SK-N-SH treated with all-trans-retinoic acid at 6 μM for 48 hours (cell line): ENCODE measurements around the gene PPP1R1A.

Experiments
- ATAC-seq: fragments of 200-7000 bp; cut with Tn5 transposase; 3 replicates; pipeline ENCODE4 v1.9.1; 2020; ENCODE audit warnings: mild to moderate bottlenecking, moderate library complexity
- ARNTL ChIP-seq: fragments of 450-650 bp; formaldehyde crosslinking; IDR thresholded peaks from 2 replicates; pipeline ENCODE4 v1.5.0; 2020; ENCODE audit warnings: low read depth, mild to moderate bottlenecking, moderate library complexity, borderline replicate concordance
- BACH2 ChIP-seq: fragments of 250-450 bp; sonication (Bioruptor Pico); IDR thresholded peaks from 2 replicates; pipeline ENCODE4 v1.9.0; 2021; ENCODE audit warnings: mild to moderate bottlenecking, borderline replicate concordance
- CSDC2 ChIP-seq: fragments of 250-450 bp; sonication (Bioruptor Pico); IDR thresholded peaks from 2 replicates; pipeline ENCODE4 v1.5.0; 2020; ENCODE audit warnings: mild to moderate bottlenecking, moderate library complexity
- CSRNP3 ChIP-seq: fragments of 250-450 bp; sonication (Bioruptor Pico); IDR thresholded peaks from 2 replicates; pipeline ENCODE4 v1.5.1; 2021; ENCODE audit warnings: mild to moderate bottlenecking, moderate library complexity
- ESRRG ChIP-seq: fragments of 250-450 bp; sonication (Bioruptor Pico); IDR thresholded peaks from 2 replicates; pipeline ENCODE4 v1.6.1; 2021; ENCODE audit warnings: mild to moderate bottlenecking
- GLIS3 ChIP-seq: fragments of 250-450 bp; sonication (Bioruptor Pico); IDR thresholded peaks from 2 replicates; pipeline ENCODE4 v1.5.0; 2020; ENCODE audit warnings: mild to moderate bottlenecking, moderate library complexity
- ISL1 ChIP-seq: fragments of 250-450 bp; sonication (Bioruptor Pico); IDR thresholded peaks from 2 replicates; pipeline ENCODE4 v2.1.2; 2022; ENCODE audit warnings: mild to moderate bottlenecking, moderate library complexity
- OSR1 ChIP-seq: fragments of 250-450 bp; sonication (Bioruptor Pico); IDR thresholded peaks from 2 replicates; pipeline ENCODE4 v1.8.0; 2022; ENCODE audit warnings: moderate library complexity, mild to moderate bottlenecking, inconsistent platforms
- PPARA ChIP-seq: fragments of 250-450 bp; sonication (Bioruptor Pico); IDR thresholded peaks from 2 replicates; pipeline ENCODE4 v1.5.0; 2020; ENCODE audit warnings: mild to moderate bottlenecking, borderline replicate concordance
- RARB ChIP-seq: fragments of 250-450 bp; sonication (Bioruptor Pico); IDR thresholded peaks from 2 replicates; pipeline ENCODE4 v1.8.0; 2021; ENCODE audit warnings: mild to moderate bottlenecking, moderate library complexity
- SNAI2 ChIP-seq: fragments of 250-450 bp; sonication (Bioruptor Pico); IDR thresholded peaks from 2 replicates; pipeline ENCODE4 v1.5.0; 2020; ENCODE audit warnings: mild to moderate bottlenecking, moderate library complexity
- TCF4 ChIP-seq: fragments of 250-450 bp; sonication (Bioruptor Pico); IDR thresholded peaks from 2 replicates; pipeline ENCODE4 v1.8.0; 2021; ENCODE audit warnings: mild to moderate bottlenecking, moderate library complexity, borderline replicate concordance
- TOX ChIP-seq: fragments of 250-450 bp; sonication (Bioruptor Pico); IDR thresholded peaks from 2 replicates; pipeline ENCODE4 v1.8.0; 2021; ENCODE audit warnings: mild to moderate bottlenecking, moderate library complexity, borderline replicate concordance
- TSHZ2 ChIP-seq: fragments of 250-450 bp; sonication (Bioruptor Pico); IDR thresholded peaks from 2 replicates; pipeline ENCODE4 v1.5.0; 2020; ENCODE audit warnings: mild to moderate bottlenecking, moderate library complexity
- ZC3H10 ChIP-seq: fragments of 250-450 bp; sonication (Bioruptor Pico); IDR thresholded peaks from 2 replicates; pipeline ENCODE4 v1.5.1; 2021; ENCODE audit warnings: mild to moderate bottlenecking, moderate library complexity
- ZFP3 ChIP-seq: fragments of 250-450 bp; sonication (Bioruptor Pico); IDR thresholded peaks from 2 replicates; pipeline ENCODE4 v1.5.0; 2020; ENCODE audit warnings: mild to moderate bottlenecking, moderate library complexity
- ZFP30 ChIP-seq: fragments of 450-650 bp; formaldehyde crosslinking; IDR thresholded peaks from 2 replicates; pipeline ENCODE4 v1.5.0; 2022; ENCODE audit warnings: mild to moderate bottlenecking, moderate library complexity
- ZNF70 ChIP-seq: fragments of 450-650 bp; formaldehyde crosslinking; IDR thresholded peaks from 2 replicates; pipeline ENCODE4 v1.5.0; 2020; ENCODE audit warnings: mild to moderate bottlenecking, moderate library complexity
- ZNF8 ChIP-seq: fragments of 450-650 bp; formaldehyde crosslinking; IDR thresholded peaks from 2 replicates; pipeline ENCODE4 v1.5.0; 2020; ENCODE audit warnings: mild to moderate bottlenecking, moderate library complexity
- TF ChIP-seq, protein P1 (sequence below): fragments of 250-450 bp; sonication (Bioruptor Pico); IDR thresholded peaks from 2 replicates; pipeline ENCODE4 v1.8.0; 2021; ENCODE audit warnings: low read depth, mild to moderate bottlenecking, moderate library complexity, borderline replicate concordance
- TF ChIP-seq, protein P2 (sequence below): fragments of 250-450 bp; sonication (Bioruptor Pico); IDR thresholded peaks from 2 replicates; pipeline ENCODE4 v1.5.1; 2020; ENCODE audit warnings: low read depth, mild to moderate bottlenecking, moderate library complexity
- TF ChIP-seq, protein P3 (sequence below): fragments of 250-450 bp; sonication (Bioruptor Pico); IDR thresholded peaks from 2 replicates; pipeline ENCODE4 v1.8.0; 2020; ENCODE audit warnings: mild to moderate bottlenecking, moderate library complexity, borderline replicate concordance

PPP1R1A gene

DNA sequence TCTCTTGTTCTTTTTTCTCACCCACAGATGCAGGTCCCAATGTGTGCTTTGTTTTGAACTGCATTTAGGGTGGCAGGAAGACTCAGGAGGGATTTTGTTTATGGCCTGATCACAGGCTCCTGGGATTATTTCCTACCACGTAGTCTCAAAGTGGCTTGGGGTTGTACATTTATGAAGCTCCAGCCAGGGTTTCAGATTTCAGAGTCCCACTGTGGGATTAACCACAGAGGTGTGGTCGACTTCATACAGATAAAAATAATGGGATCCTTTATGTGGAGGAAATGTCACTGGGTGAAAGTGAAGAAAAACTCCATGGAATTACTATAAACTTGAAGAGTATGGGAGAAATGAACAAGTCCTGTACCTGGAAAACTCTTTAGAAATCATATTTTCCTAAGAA lies 14.2 kb upstream of the PPP1R1A start:
- no peak for TF ChIP-seq ZC3H10 (CRISPR knock-in tag)
- TF ChIP-seq ZNF70 (CRISPR knock-in tag) = no peak
- no peak for TF ChIP-seq ARNTL (CRISPR knock-in tag)
- TF ChIP-seq, protein P1, sequence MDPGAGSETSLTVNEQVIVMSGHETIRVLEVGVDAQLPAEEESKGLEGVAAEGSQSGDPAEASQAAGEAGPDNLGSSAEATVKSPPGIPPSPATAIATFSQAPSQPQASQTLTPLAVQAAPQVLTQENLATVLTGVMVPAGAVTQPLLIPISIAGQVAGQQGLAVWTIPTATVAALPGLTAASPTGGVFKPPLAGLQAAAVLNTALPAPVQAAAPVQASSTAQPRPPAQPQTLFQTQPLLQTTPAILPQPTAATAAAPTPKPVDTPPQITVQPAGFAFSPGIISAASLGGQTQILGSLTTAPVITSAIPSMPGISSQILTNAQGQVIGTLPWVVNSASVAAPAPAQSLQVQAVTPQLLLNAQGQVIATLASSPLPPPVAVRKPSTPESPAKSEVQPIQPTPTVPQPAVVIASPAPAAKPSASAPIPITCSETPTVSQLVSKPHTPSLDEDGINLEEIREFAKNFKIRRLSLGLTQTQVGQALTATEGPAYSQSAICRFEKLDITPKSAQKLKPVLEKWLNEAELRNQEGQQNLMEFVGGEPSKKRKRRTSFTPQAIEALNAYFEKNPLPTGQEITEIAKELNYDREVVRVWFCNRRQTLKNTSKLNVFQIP (CRISPR knock-in tag) = no peak
- TF ChIP-seq ZFP30 (CRISPR knock-in tag) = no peak
- TF ChIP-seq CSDC2 (CRISPR knock-in tag) = no peak
- TF ChIP-seq ISL1 (CRISPR knock-in tag) = no peak
- TF ChIP-seq GLIS3 (CRISPR knock-in tag) = no peak
- TF ChIP-seq TCF4 (CRISPR knock-in tag) = no peak
- TF ChIP-seq BACH2 = no peak
- no peak for TF ChIP-seq TSHZ2
- ATAC-seq = no peak

GRCh38 chr12:54601841-54602240 lies 13.4 kb upstream of the PPP1R1A start:
- no peak for TF ChIP-seq TSHZ2
- TF ChIP-seq, protein P2, sequence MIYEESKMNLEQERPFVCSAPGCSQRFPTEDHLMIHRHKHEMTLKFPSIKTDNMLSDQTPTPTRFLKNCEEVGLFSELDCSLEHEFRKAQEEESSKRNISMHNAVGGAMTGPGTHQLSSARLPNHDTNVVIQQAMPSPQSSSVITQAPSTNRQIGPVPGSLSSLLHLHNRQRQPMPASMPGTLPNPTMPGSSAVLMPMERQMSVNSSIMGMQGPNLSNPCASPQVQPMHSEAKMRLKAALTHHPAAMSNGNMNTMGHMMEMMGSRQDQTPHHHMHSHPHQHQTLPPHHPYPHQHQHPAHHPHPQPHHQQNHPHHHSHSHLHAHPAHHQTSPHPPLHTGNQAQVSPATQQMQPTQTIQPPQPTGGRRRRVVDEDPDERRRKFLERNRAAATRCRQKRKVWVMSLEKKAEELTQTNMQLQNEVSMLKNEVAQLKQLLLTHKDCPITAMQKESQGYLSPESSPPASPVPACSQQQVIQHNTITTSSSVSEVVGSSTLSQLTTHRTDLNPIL (CRISPR knock-in tag) = no peak
- no peak for TF ChIP-seq ZNF70 (CRISPR knock-in tag)
- no peak for TF ChIP-seq GLIS3 (CRISPR knock-in tag)
- TF ChIP-seq RARB (CRISPR knock-in tag) = no peak
- TF ChIP-seq SNAI2 (CRISPR knock-in tag) = no peak
- TF ChIP-seq PPARA (CRISPR knock-in tag) = no peak
- TF ChIP-seq ESRRG (CRISPR knock-in tag) = no peak
- TF ChIP-seq TCF4 (CRISPR knock-in tag) = no peak
- no peak for TF ChIP-seq ZNF8 (CRISPR knock-in tag)
- no peak for TF ChIP-seq ISL1 (CRISPR knock-in tag)
- no peak for TF ChIP-seq TOX (CRISPR knock-in tag)
- TF ChIP-seq OSR1 (CRISPR knock-in tag) = no peak
- no peak for TF ChIP-seq CSRNP3 (CRISPR knock-in tag)
- no peak for TF ChIP-seq ZFP3
- TF ChIP-seq ZC3H10 (CRISPR knock-in tag) = no peak
- TF ChIP-seq CSDC2 (CRISPR knock-in tag) = no peak
- ATAC-seq = no peak; the same call in 2 of the 3 replicates

- ATAC-seq = no peak
- TF ChIP-seq SNAI2 (CRISPR knock-in tag) (no peak), TOX (CRISPR knock-in tag) (no peak), GLIS3 (CRISPR knock-in tag) (no peak), ISL1 (CRISPR knock-in tag) (no peak), RARB (CRISPR knock-in tag) (no peak), BACH2 (no peak), ZFP30 (CRISPR knock-in tag) (no peak), PPARA (CRISPR knock-in tag) (no peak)
- TF ChIP-seq, protein P3, sequence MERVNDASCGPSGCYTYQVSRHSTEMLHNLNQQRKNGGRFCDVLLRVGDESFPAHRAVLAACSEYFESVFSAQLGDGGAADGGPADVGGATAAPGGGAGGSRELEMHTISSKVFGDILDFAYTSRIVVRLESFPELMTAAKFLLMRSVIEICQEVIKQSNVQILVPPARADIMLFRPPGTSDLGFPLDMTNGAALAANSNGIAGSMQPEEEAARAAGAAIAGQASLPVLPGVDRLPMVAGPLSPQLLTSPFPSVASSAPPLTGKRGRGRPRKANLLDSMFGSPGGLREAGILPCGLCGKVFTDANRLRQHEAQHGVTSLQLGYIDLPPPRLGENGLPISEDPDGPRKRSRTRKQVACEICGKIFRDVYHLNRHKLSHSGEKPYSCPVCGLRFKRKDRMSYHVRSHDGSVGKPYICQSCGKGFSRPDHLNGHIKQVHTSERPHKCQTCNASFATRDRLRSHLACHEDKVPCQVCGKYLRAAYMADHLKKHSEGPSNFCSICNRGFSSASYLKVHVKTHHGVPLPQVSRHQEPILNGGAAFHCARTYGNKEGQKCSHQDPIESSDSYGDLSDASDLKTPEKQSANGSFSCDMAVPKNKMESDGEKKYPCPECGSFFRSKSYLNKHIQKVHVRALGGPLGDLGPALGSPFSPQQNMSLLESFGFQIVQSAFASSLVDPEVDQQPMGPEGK (CRISPR knock-in tag) = no peak
- TF ChIP-seq, all 23 proteins: peak for 0
Measured at GRCh38 chr12:54598970-54599369, 10.5 kb upstream of the PPP1R1A start.
